ENCODE results near the gene GOLIM4. TPM values are rescaled to one million over a fixed set of nuclear protein-coding genes. Genes with fewer than 3 reads are reported as not detected.

Gene GOLIM4
- polyA plus RNA-seq, 1 experiment: 35.1 TPM

- ChIA-PET CTCF (interaction anchor here (0.9 kb wide), 1 partner anchor 27 kb away, joined by 3 read pairs; no protein-coding TSS in a partner anchor), POLR2A (no interaction called here)
- no peaks in the 10 kb centered on the region for H3K27me3 ChIP-seq (ENCODE audit: control insufficient read depth, insufficient read depth, low read length)
- TF ChIP-seq, protein P1, sequence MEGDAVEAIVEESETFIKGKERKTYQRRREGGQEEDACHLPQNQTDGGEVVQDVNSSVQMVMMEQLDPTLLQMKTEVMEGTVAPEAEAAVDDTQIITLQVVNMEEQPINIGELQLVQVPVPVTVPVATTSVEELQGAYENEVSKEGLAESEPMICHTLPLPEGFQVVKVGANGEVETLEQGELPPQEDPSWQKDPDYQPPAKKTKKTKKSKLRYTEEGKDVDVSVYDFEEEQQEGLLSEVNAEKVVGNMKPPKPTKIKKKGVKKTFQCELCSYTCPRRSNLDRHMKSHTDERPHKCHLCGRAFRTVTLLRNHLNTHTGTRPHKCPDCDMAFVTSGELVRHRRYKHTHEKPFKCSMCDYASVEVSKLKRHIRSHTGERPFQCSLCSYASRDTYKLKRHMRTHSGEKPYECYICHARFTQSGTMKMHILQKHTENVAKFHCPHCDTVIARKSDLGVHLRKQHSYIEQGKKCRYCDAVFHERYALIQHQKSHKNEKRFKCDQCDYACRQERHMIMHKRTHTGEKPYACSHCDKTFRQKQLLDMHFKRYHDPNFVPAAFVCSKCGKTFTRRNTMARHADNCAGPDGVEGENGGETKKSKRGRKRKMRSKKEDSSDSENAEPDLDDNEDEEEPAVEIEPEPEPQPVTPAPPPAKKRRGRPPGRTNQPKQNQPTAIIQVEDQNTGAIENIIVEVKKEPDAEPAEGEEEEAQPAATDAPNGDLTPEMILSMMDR (IDR thresholded peaks at IDR 0.05; ENCODE audit: insufficient read depth, low read depth, low read length): no peak
- no peak for DNase-seq (ENCODE audit: low read depth)
- no peaks in the 10 kb centered on the region for H3K36me3 ChIP-seq (ENCODE audit: control insufficient read depth, insufficient read depth, low read length)
- no peak overlapping the region for H3K4me3 ChIP-seq (ENCODE audit: low read depth, low read length)
These were observed 28.8 kb downstream of the GOLIM4 start for GRCh38 chr3:168066882-168067281.

GRCh38 chr3:168065569-168065968 lies 30.2 kb downstream of the GOLIM4 start:
- Histone ChIP-seq H3K27me3 (ENCODE audit: control insufficient read depth, insufficient read depth, low read length) (no peaks in the 10 kb centered on the region), H3K4me3 (ENCODE audit: low read depth, low read length) (no peak overlapping the region), H3K36me3 (ENCODE audit: control insufficient read depth, insufficient read depth, low read length) (no peaks in the 10 kb centered on the region)
- ChIA-PET POLR2A (no interaction called here), CTCF (interaction anchor here (0.9 to 1.6 kb wide), 4 partner anchors 11 to 100 kb away, joined by 3 to 6 read pairs (median 3); no protein-coding TSS in a partner anchor)
- TF ChIP-seq, protein P1 (IDR thresholded peaks at IDR 0.05; ENCODE audit: insufficient read depth, low read depth, low read length): no peak
- DNase-seq (ENCODE audit: low read depth): no peak

- TF ChIP-seq, protein P1 (IDR thresholded peaks at IDR 0.05; ENCODE audit: insufficient read depth, low read depth, low read length): no peak
- ChIA-PET POLR2A (no interaction called here), CTCF (interaction anchor here (0.6 to 1.2 kb wide), 4 partner anchors 9 to 102 kb away, joined by 3 to 5 read pairs (median 3); no protein-coding TSS in a partner anchor)
- Histone ChIP-seq H3K36me3 (ENCODE audit: control insufficient read depth, insufficient read depth, low read length) (no peaks in the 10 kb centered on the region), H3K27me3 (ENCODE audit: control insufficient read depth, insufficient read depth, low read length) (no peaks in the 10 kb centered on the region), H3K4me3 (ENCODE audit: low read depth, low read length) (no peak overlapping the region)
- DNase-seq (ENCODE audit: low read depth): no peak
These were observed 32.6 kb downstream of the GOLIM4 start for GRCh38 chr3:168063122-168063521.

DNA sequence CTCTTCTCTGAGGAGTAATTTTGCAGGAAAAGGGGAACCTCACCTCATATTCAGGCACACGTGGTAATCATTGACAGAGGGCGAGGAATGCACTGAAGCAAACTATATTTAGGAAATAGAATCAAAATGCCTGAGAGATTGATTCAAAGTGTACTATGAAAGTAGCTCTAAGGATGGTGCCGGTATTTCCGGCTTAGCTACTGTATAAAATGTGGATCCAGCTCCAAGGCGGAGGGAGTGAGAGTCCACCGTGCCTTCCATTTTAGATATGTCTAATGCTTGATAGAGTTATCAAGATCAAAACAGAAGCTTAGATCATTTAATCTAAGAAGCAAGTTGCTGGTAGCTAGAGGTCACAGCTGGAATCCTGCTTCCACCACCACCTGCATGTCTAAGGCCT lies 33.0 kb downstream of the GOLIM4 start:
- DNase-seq (ENCODE audit: low read depth): no peak
- Histone ChIP-seq H3K27me3 (ENCODE audit: control insufficient read depth, insufficient read depth, low read length) (no peaks in the 10 kb centered on the region), H3K4me3 (ENCODE audit: low read depth, low read length) (no peak overlapping the region), H3K36me3 (ENCODE audit: control insufficient read depth, insufficient read depth, low read length) (no peaks in the 10 kb centered on the region)
- ChIA-PET POLR2A (no interaction called here), CTCF (interaction anchor here (0.6 to 1.2 kb wide), 4 partner anchors 10 to 103 kb away, joined by 3 to 7 read pairs (median 4); no protein-coding TSS in a partner anchor)
- TF ChIP-seq, protein P1 (IDR thresholded peaks at IDR 0.05; ENCODE audit: insufficient read depth, low read depth, low read length): no peak

GRCh38 chr3:168061332-168061996 lies 34.3 kb downstream of the GOLIM4 start:
- Histone ChIP-seq H3K27me3 (ENCODE audit: control insufficient read depth, insufficient read depth, low read length) (no peaks in the 10 kb centered on the region), H3K4me3 (ENCODE audit: low read depth, low read length) (no peak overlapping the region), H3K36me3 (ENCODE audit: control insufficient read depth, insufficient read depth, low read length) (no peaks in the 10 kb centered on the region)
- ChIA-PET POLR2A (no interaction called here), CTCF (interaction anchor here (0.7 to 2.5 kb wide), 7 partner anchors 9 to 821 kb away, joined by 3 to 11 read pairs (median 3); no protein-coding TSS in a partner anchor)
- TF ChIP-seq, protein P1 (IDR thresholded peaks at IDR 0.05; ENCODE audit: insufficient read depth, low read depth, low read length): 0 out of 2 replicates have a peak, but pooled peaks have one; percentile 10
- no peak for DNase-seq (ENCODE audit: low read depth)

All from BJ (cell line).